Transverse colon (tissue), 4 donors: Measurements from ENCODE around the gene PLPPR2.

Experiments
- POLR2AphosphoS5 ChIP-seq, 3 donors: sonication (generic); formaldehyde crosslinking; IDR thresholded peaks; one replicate each; pipeline ENCODE4 v1.6.1; 2016; ENCODE audit warnings: antibody characterized with exemption in 3 of 3
- TF ChIP-seq, protein P1 (sequence below), 5 experiments: fragments of 200-600 bp in 3 of 5; fragments of 450-650 bp in 2 of 5; sonication (generic) in 3 of 5; IDR thresholded peaks; 1 replicate in 2 of 5; 2 replicates in 3 of 5; pipeline ENCODE4 v1.5.1; 2016 to 2017; ENCODE audit warnings: antibody characterized with exemption in 5 of 5, inconsistent platforms in 3 of 5, mild to moderate bottlenecking in 2 of 5, moderate library complexity in 1 of 5

DNA sequence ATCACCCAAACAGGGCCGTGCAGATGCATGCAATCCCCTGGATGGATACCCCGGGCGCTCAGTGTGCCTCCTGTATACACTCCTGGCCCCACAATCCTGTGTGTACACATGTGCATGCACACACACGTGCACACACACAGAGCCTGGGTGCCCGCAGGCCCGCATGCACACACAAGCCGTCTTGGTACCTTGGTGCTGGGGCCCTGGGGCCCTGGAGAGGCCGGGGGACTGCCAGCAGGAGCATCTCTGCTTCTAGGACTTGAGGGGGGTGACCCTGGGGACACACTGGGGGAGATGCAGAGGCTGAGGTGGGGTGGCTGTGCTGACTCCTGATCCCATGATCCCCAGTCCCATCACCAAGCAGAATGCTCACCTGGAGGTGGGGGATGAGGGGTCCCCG lies 44.4 kb downstream of the PLPPR2 start:
- TF ChIP-seq, protein P1, sequence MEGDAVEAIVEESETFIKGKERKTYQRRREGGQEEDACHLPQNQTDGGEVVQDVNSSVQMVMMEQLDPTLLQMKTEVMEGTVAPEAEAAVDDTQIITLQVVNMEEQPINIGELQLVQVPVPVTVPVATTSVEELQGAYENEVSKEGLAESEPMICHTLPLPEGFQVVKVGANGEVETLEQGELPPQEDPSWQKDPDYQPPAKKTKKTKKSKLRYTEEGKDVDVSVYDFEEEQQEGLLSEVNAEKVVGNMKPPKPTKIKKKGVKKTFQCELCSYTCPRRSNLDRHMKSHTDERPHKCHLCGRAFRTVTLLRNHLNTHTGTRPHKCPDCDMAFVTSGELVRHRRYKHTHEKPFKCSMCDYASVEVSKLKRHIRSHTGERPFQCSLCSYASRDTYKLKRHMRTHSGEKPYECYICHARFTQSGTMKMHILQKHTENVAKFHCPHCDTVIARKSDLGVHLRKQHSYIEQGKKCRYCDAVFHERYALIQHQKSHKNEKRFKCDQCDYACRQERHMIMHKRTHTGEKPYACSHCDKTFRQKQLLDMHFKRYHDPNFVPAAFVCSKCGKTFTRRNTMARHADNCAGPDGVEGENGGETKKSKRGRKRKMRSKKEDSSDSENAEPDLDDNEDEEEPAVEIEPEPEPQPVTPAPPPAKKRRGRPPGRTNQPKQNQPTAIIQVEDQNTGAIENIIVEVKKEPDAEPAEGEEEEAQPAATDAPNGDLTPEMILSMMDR (IDR thresholded peaks at IDR 0.05): no peak
- TF ChIP-seq POLR2AphosphoS5 (IDR thresholded peaks at IDR 0.05): no peak
